Measurements from ENCODE around the gene LAT. TPM values are rescaled to one million over a fixed set of nuclear protein-coding genes. Genes with fewer than 3 reads are reported as not detected.

The LAT gene
- total RNA-seq: 10 to 100 TPM in 2 of 4 donors, 1 to 10 TPM in 2; 6.6 to 19.1 (median 9.3) TPM
- polyA plus RNA-seq: 10 to 100 TPM in 1 of 3 donors, 1 to 10 TPM in 2; 1.4 to 26.2 (median 2.4) TPM

- TF ChIP-seq POLR2A (IDR thresholded peaks at IDR 0.05) (no peak), CTCF (IDR thresholded peaks at IDR 0.05) (no peak), EP300 (IDR thresholded peaks at IDR 0.05) (no peak), POLR2AphosphoS5 (IDR thresholded peaks at IDR 0.05) (no peak)
- WGBS, 2 donors: 39 to 73% methylated on average over 24 of the region's 24 CpGs
- H3K27me3 ChIP-seq: no peaks in the 10 kb centered on the region
- no peak for DNase-seq
- H3K36me3 ChIP-seq: peaks cover 0 to 96% (median 49%) of the 10 kb centered on the region in 4 donors
- intact Hi-C loops (cut with DNase I): no loop called here
- peak within 1 kb of the TSS in 1 of 4 donors; percentile 12 for H3K4me3 ChIP-seq
- no peaks in the 10 kb centered on the region for H3K4me1 ChIP-seq
- H3K9me3 ChIP-seq: peaks cover 0 to 4% (median 3%) of the 10 kb centered on the region in 4 donors
- no peak within 1 kb of the TSS for H3K27ac ChIP-seq
Measured at GRCh38 chr16:28984619-28985135, at the start of gene LAT. Gene LAT, plus strand, starts transcription at chr16:28985052. Its CDS starts 366 bp downstream, at chr16:28985418.

GRCh38 chr16:28935346-28935745, 49.5 kb upstream of the LAT start:
- no peak for DNase-seq
- Histone ChIP-seq H3K36me3 (no peaks in the 10 kb centered on the region), H3K9me3 (no peaks in the 10 kb centered on the region), H3K27ac (no peak overlapping the region), H3K4me1 (peaks cover 0 to 11% (median 3%) of the 10 kb centered on the region in 4 donors), H3K4me3 (no peak overlapping the region), H3K27me3 (no peaks in the 10 kb centered on the region)
- WGBS, 2 donors: 95% methylated on average over 4 of the region's 4 CpGs
- TF ChIP-seq POLR2AphosphoS5 (IDR thresholded peaks at IDR 0.05) (no peak), POLR2A (IDR thresholded peaks at IDR 0.05) (no peak), CTCF (IDR thresholded peaks at IDR 0.05) (no peak), EP300 (IDR thresholded peaks at IDR 0.05) (no peak)
- intact Hi-C loops (cut with DNase I): no loop called here

GRCh38 chr16:28935924-28936783, 48.7 kb upstream of the LAT start:
- H3K4me3 ChIP-seq: peak overlapping the region in 2 of 4 donors; percentile 4 to 36
- no peaks in the 10 kb centered on the region for H3K36me3 ChIP-seq
- DNase-seq: peak; percentile 82
- H3K9me3 ChIP-seq: no peaks in the 10 kb centered on the region
- WGBS, 2 donors: 12 to 29% methylated on average over 36 of the region's 36 CpGs
- no peak for TF ChIP-seq POLR2AphosphoS5 (IDR thresholded peaks at IDR 0.05)
- TF ChIP-seq EP300 (IDR thresholded peaks at IDR 0.05): no peak
- TF ChIP-seq CTCF (IDR thresholded peaks at IDR 0.05): no peak
- no peak for TF ChIP-seq POLR2A (IDR thresholded peaks at IDR 0.05)
- H3K4me1 ChIP-seq: peaks cover 0 to 11% (median 3%) of the 10 kb centered on the region in 4 donors
- intact Hi-C loops (cut with DNase I): no loop called here
- no peak overlapping the region for H3K27ac ChIP-seq
- no peaks in the 10 kb centered on the region for H3K27me3 ChIP-seq

GRCh38 chr16:28936784-28937155, 48.1 kb upstream of the LAT start:
- intact Hi-C loops (cut with DNase I): no loop called here
- Histone ChIP-seq H3K4me1 (peaks cover 0 to 11% (median 3%) of the 10 kb centered on the region in 4 donors), H3K9me3 (no peaks in the 10 kb centered on the region), H3K4me3 (peak overlapping the region in 2 of 4 donors; percentile 4 to 36), H3K27ac (no peak overlapping the region), H3K36me3 (no peaks in the 10 kb centered on the region), H3K27me3 (no peaks in the 10 kb centered on the region)
- TF ChIP-seq POLR2AphosphoS5 (IDR thresholded peaks at IDR 0.05): no peak
- TF ChIP-seq CTCF (IDR thresholded peaks at IDR 0.05): no peak
- no peak for TF ChIP-seq POLR2A (IDR thresholded peaks at IDR 0.05)
- TF ChIP-seq EP300 (IDR thresholded peaks at IDR 0.05): no peak
- no peak for DNase-seq
- 72 to 76% methylated on average over 26 of the region's 26 CpGs for WGBS, 2 donors
